Glutamatergic neuron (in vitro differentiated cells): ENCODE measurements around the gene SVOPL. TPM values are rescaled to one million over a fixed set of nuclear protein-coding genes. Genes with fewer than 3 reads are reported as not detected.

ENCODE experiments used
- DNase-seq: peaks from one replicate; pipeline ENCODE4 v3.0.0; 2022
- H3K27ac Mint-ChIP-seq: one replicate; pipeline ENCODE4 v1.8.0; 2020; ENCODE audit warnings: mild to moderate bottlenecking, mixed read lengths, inconsistent platforms; ENCODE audit not compliant: unreplicated experiment
- H3K27me3 Mint-ChIP-seq: one replicate; pipeline ENCODE4 v1.8.0; 2020; ENCODE audit warnings: mild to moderate bottlenecking, moderate library complexity, mixed read lengths, inconsistent platforms; ENCODE audit not compliant: unreplicated experiment
- H3K36me3 Mint-ChIP-seq: one replicate; pipeline ENCODE4 v1.8.0; 2020; ENCODE audit warnings: mild to moderate bottlenecking, mixed read lengths, inconsistent platforms; ENCODE audit not compliant: unreplicated experiment
- H3K4me1 Mint-ChIP-seq: one replicate; pipeline ENCODE4 v1.8.0; 2020; ENCODE audit warnings: mild to moderate bottlenecking, low read depth, mixed read lengths, inconsistent platforms; ENCODE audit not compliant: unreplicated experiment
- H3K4me3 Mint-ChIP-seq: one replicate; pipeline ENCODE4 v1.8.0; 2020; ENCODE audit warnings: mild to moderate bottlenecking, mixed read lengths, inconsistent platforms; ENCODE audit not compliant: unreplicated experiment
- H3K9me3 Mint-ChIP-seq: one replicate; pipeline ENCODE4 v1.8.0; 2020; ENCODE audit warnings: mild to moderate bottlenecking, moderate library complexity, mixed read lengths, inconsistent platforms; ENCODE audit not compliant: unreplicated experiment
- CTCF ChIP-seq: fragments of 200-600 bp; sonication (generic); IDR thresholded peaks from one replicate; pipeline ENCODE4 v1.5.0; 2021; ENCODE audit not compliant: partially characterized antibody, unreplicated experiment
- total RNA-seq: library from RNA; stranded (reverse); fragmentation: NEBNext Ultra II Directional; extraction: Animal tissue kit (Norgen Biotek cat#: 25700); gene quantifications from one replicate; pipeline ENCODE4 v1.2.1, GENCODE V29; 2021; ENCODE audit not compliant: unreplicated experiment

Gene SVOPL
- total RNA-seq, 1 donor from 2014 or later: not detected

GRCh38 chr7:138626846-138627245 is 74.3 kb downstream of the SVOPL start:
- no peaks in the 10 kb centered on the region for H3K27me3 Mint-ChIP-seq
- H3K36me3 Mint-ChIP-seq: no peaks in the 10 kb centered on the region
- H3K27ac Mint-ChIP-seq: no peak overlapping the region
- no peak overlapping the region for H3K4me3 Mint-ChIP-seq
- H3K9me3 Mint-ChIP-seq: peaks cover 2% of the 10 kb centered on the region
- no peak for TF ChIP-seq CTCF
- DNase-seq: no peak
- no peaks in the 10 kb centered on the region for H3K4me1 Mint-ChIP-seq

- Mint-ChIP-seq H3K27ac (no peak overlapping the region), H3K4me1 (no peaks in the 10 kb centered on the region), H3K36me3 (no peaks in the 10 kb centered on the region), H3K4me3 (no peak overlapping the region), H3K9me3 (no peaks in the 10 kb centered on the region), H3K27me3 (no peaks in the 10 kb centered on the region)
- no peak for TF ChIP-seq CTCF
- no peak for DNase-seq
Measured at GRCh38 chr7:138625849-138626230, 75.3 kb downstream of the SVOPL start.

- no peak for DNase-seq
- Mint-ChIP-seq H3K9me3 (no peaks in the 10 kb centered on the region), H3K27ac (no peak overlapping the region), H3K27me3 (no peaks in the 10 kb centered on the region), H3K36me3 (no peaks in the 10 kb centered on the region), H3K4me3 (no peak overlapping the region), H3K4me1 (no peaks in the 10 kb centered on the region)
- no peak for TF ChIP-seq CTCF
Measured at GRCh38 chr7:138625084-138625848, 75.9 kb downstream of the SVOPL start.

- H3K4me1 Mint-ChIP-seq: no peaks in the 10 kb centered on the region
- DNase-seq: no peak
- H3K27ac Mint-ChIP-seq: no peak overlapping the region
- H3K9me3 Mint-ChIP-seq: no peaks in the 10 kb centered on the region
- H3K36me3 Mint-ChIP-seq: no peaks in the 10 kb centered on the region
- H3K4me3 Mint-ChIP-seq: no peak overlapping the region
- no peaks in the 10 kb centered on the region for H3K27me3 Mint-ChIP-seq
- no peak for TF ChIP-seq CTCF
Measured at GRCh38 chr7:138622841-138623240, 78.3 kb downstream of the SVOPL start.

- Mint-ChIP-seq H3K9me3 (no peaks in the 10 kb centered on the region), H3K4me3 (no peak overlapping the region), H3K36me3 (no peaks in the 10 kb centered on the region), H3K4me1 (no peaks in the 10 kb centered on the region), H3K27me3 (no peaks in the 10 kb centered on the region), H3K27ac (no peak overlapping the region)
- no peak for TF ChIP-seq CTCF
- DNase-seq: no peak
Measured at GRCh38 chr7:138618933-138619332, 82.2 kb downstream of the SVOPL start.
